Activated CD4-positive, alpha-beta memory T cell treated with anti-CD3 and anti-CD28 coated beads for 36 hours (primary cell): ENCODE data around the gene GLIPR2. TPM values are rescaled to one million over a fixed set of nuclear protein-coding genes. Genes with fewer than 3 reads are reported as not detected.

ENCODE experiments used
- CTCF ChIA-PET: fragments of 350-600 bp; sonication (Branson Sonifier 250); formaldehyde crosslinking; loops from one replicate; lab custom pipeline; 2021; ENCODE audit warnings: antibody characterized with exemption, inconsistent platforms; lab: Charles Lee
- POLR2A ChIA-PET: fragments of 350-600 bp; sonication (Branson Sonifier 250); formaldehyde crosslinking; loops from one replicate; lab custom pipeline; 2021; ENCODE audit warnings: antibody characterized with exemption; lab: Charles Lee
- DNase-seq: peaks from one replicate; pipeline ENCODE4 v3.0.0-alpha.2; 2020
- H3K27ac Mint-ChIP-seq: one replicate; pipeline ENCODE4 v1.8.0; 2021; ENCODE audit warnings: mixed read lengths
- H3K27me3 Mint-ChIP-seq: one replicate; pipeline ENCODE4 v1.8.0; 2021; ENCODE audit warnings: mixed read lengths
- H3K36me3 Mint-ChIP-seq: one replicate; pipeline ENCODE4 v1.8.0; 2021; ENCODE audit warnings: mixed read lengths
- H3K4me1 Mint-ChIP-seq: one replicate; pipeline ENCODE4 v1.8.0; 2021; ENCODE audit warnings: low read depth, mixed read lengths
- H3K4me3 Mint-ChIP-seq: one replicate; pipeline ENCODE4 v1.8.0; 2021; ENCODE audit warnings: mild to moderate bottlenecking, mixed read lengths
- H3K9me3 Mint-ChIP-seq: one replicate; pipeline ENCODE4 v1.8.0; 2021; ENCODE audit warnings: mixed read lengths
- intact Hi-C: fragments of 100-400 bp; cut with micrococcal nuclease; formaldehyde crosslinking; loops from one replicate; pipeline ENCODE4 v1.15.1; 2023
- total RNA-seq, 2 experiments: library from RNA; stranded (reverse); gene quantifications; one replicate each; pipeline ENCODE4 v1.2.3, GENCODE V29; 2021

The GLIPR2 gene
- total RNA-seq, 2 experiments from 2014 or later: 24.7 to 25.8 TPM

GRCh38 chr9:36207016-36207415 lies 70.5 kb downstream of the GLIPR2 start:
- Mint-ChIP-seq H3K36me3 (peaks cover 68% of the 10 kb centered on the region), H3K27me3 (no peaks in the 10 kb centered on the region), H3K9me3 (no peaks in the 10 kb centered on the region), H3K4me1 (peaks cover 57% of the 10 kb centered on the region), H3K27ac (peak overlapping the region; percentile 94), H3K4me3 (no peak overlapping the region)
- no peak for DNase-seq
- intact Hi-C loops: no loop called here
- ChIA-PET POLR2A (interaction anchor here (0.9 to 1.6 kb wide), 3 partner anchors 11 to 51 kb away, joined by 3 to 7 read pairs (median 4); partner anchors contain the start of genes CLTA and GNE), CTCF (interaction anchor here (1.3 to 1.9 kb wide), 3 partner anchors 16 to 122 kb away, joined by 4 to 9 read pairs (median 7); partner anchors contain the start of gene CLTA)

GRCh38 chr9:36207546-36208012 lies 71.0 kb downstream of the GLIPR2 start:
- Mint-ChIP-seq H3K4me1 (peaks cover 57% of the 10 kb centered on the region), H3K9me3 (no peaks in the 10 kb centered on the region), H3K27me3 (no peaks in the 10 kb centered on the region), H3K4me3 (peak overlapping the region; percentile 3), H3K27ac (peak overlapping the region; percentile 94), H3K36me3 (peaks cover 65% of the 10 kb centered on the region)
- CTCF ChIA-PET: interaction anchor here (1.3 to 1.9 kb wide), 3 partner anchors 16 to 121 kb away, joined by 4 to 9 read pairs (median 7); partner anchors contain the start of gene CLTA
- no peak for DNase-seq
- intact Hi-C loops: loop anchor here (2.0 kb wide), 1 partner anchor 17 kb away; the partner anchor contains the start of gene CLTA
- POLR2A ChIA-PET: interaction anchor here (0.6 to 1.6 kb wide), 3 partner anchors 14 to 50 kb away, joined by 3 to 7 read pairs (median 4); partner anchors contain the start of genes CLTA and GNE

DNA sequence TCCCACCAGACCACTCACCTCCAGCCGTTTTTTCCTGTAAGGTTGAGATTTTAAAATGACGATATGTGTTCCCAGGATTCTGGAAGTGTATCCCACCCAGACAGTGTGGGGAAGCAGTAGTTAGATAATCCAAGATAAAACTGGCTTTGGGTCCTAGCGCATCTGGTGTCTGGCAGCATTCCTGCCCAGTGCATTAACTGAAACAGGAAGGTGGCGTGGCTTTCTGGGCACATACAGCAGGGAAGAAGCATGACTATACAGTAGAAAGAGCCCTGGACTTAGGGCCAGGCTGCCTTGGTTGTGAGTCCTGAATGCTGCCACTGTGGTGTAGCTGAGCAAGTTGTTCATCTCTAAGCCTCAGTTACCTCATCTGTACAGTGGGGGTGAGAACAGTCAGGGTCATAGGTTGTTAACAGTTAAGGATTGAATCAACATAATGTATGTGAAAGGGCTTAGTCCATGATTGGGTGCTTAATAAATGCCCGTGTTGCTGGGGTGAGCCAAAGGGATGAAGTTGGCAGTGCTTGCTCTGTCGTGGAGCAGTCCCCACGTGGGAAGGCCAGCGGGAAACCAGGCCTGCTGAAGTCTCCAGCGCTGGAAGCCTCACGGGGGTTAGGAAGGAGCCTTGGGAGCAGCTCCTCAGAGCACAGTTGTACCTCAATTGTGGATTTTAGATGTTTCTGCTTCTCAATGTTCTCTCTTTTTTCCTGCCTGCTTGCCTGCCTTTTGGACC lies 72.2 kb downstream of the GLIPR2 start:
- Mint-ChIP-seq H3K4me1 (peaks cover 60% of the 10 kb centered on the region), H3K36me3 (peaks cover 61% of the 10 kb centered on the region), H3K9me3 (no peaks in the 10 kb centered on the region), H3K4me3 (no peak overlapping the region), H3K27me3 (no peaks in the 10 kb centered on the region), H3K27ac (peak overlapping the region; percentile 94)
- intact Hi-C loops: loop anchor here (2.0 kb wide), 1 partner anchor 18 kb away; the partner anchor contains the start of gene CLTA
- no peak for DNase-seq
- ChIA-PET POLR2A (no interaction called here), CTCF (interaction anchor here (1.0 to 3.4 kb wide), 4 partner anchors 17 to 121 kb away, joined by 3 to 13 read pairs (median 6); partner anchors contain the start of gene CLTA)

DNA sequence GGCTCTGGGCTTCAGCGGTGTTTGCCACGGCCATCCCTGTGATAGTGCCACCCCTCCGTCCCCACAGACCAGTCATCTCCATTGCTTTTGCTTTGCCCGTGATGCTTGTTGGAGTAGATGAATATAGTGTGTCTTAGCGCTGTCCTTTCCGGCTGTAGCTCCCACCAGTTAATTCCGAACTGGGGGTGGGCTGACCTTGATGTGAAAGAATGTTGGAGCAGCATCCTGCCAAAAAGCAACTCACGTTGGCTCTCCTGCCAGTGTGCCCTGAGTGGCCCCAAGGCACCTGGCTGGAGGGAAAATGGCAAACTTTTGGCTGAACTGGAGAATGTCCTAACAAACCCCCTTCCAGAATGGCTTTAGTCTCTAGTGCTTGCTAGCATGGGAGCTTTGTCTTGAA lies 74.2 kb downstream of the GLIPR2 start:
- DNase-seq: no peak
- Mint-ChIP-seq H3K4me1 (peaks cover 63% of the 10 kb centered on the region), H3K9me3 (no peaks in the 10 kb centered on the region), H3K4me3 (no peak overlapping the region), H3K27ac (no peak overlapping the region), H3K36me3 (peaks cover 55% of the 10 kb centered on the region), H3K27me3 (no peaks in the 10 kb centered on the region)
- ChIA-PET POLR2A (no interaction called here), CTCF (interaction anchor here (3.4 kb wide), 1 partner anchor 21 kb away, joined by 13 read pairs; the partner anchor contains the start of gene CLTA)
- intact Hi-C loops: no loop called here

DNA sequence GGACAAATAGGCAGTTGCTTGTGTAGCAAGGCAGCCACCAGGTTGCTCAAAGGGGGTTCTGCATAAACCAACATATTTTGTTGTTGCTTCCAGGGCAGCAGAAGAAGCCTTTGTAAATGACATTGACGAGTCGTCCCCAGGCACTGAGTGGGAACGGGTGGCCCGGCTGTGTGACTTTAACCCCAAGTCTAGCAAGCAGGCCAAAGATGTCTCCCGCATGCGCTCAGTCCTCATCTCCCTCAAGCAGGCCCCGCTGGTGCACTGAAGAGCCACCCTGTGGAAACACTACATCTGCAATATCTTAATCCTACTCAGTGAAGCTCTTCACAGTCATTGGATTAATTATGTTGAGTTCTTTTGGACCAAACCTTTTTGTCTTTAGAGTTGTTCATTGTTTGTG lies 75.0 kb downstream of the GLIPR2 start:
- CTCF ChIA-PET: interaction anchor here (0.9 to 3.4 kb wide), 3 partner anchors 22 to 118 kb away, joined by 3 to 13 read pairs (median 4); partner anchors contain the start of gene CLTA
- no peaks in the 10 kb centered on the region for H3K27me3 Mint-ChIP-seq
- no peak overlapping the region for H3K27ac Mint-ChIP-seq

DNA sequence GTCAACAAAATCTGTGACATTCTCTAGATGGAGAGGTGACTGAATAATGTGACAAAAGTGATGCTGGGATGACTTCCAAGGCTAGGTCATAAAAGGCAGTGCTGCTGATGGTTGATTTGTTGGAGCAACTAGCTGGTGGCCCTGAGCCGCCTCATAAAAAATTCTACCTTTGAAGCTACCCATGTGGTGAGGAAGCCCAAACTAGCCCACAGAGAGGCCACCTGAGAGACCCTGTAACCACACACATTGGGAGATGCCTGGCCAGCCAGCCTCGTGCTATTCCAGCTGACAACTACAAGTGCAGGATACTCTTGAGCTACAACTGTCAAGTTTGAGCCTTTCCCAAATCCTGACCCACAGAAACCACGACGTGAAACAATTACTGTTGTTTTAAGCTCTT lies 76.9 kb downstream of the GLIPR2 start:
- ChIA-PET CTCF (interaction anchor here (0.5 to 0.6 kb wide), 2 partner anchors 29 to 78 kb away, joined by 3 read pairs; no protein-coding TSS in a partner anchor), POLR2A (interaction anchor here (1.7 kb wide), 1 partner anchor 22 kb away, joined by 5 read pairs; no protein-coding TSS in a partner anchor)
- Mint-ChIP-seq H3K27me3 (no peaks in the 10 kb centered on the region), H3K4me1 (peaks cover 56% of the 10 kb centered on the region), H3K9me3 (no peaks in the 10 kb centered on the region), H3K4me3 (no peak overlapping the region), H3K36me3 (peaks cover 41% of the 10 kb centered on the region), H3K27ac (peak overlapping the region; percentile 19)
- no peak for DNase-seq
- intact Hi-C loops: no loop called here

More for the DNA sequence above, 75.0 kb downstream of the GLIPR2 start:
- POLR2A ChIA-PET: no interaction called here
- H3K4me1 Mint-ChIP-seq: peaks cover 60% of the 10 kb centered on the region
- no peak overlapping the region for H3K4me3 Mint-ChIP-seq
- H3K9me3 Mint-ChIP-seq: no peaks in the 10 kb centered on the region
- H3K36me3 Mint-ChIP-seq: peaks cover 54% of the 10 kb centered on the region
- intact Hi-C loops: no loop called here
- no peak for DNase-seq

Other genes starting within 250 kb of the GLIPR2 start
- not detected for gene HRCT1, start 230.5 kb upstream of the GLIPR2 start, total RNA-seq
- gene SPAAR, start 227.2 kb upstream of the GLIPR2 start, total RNA-seq: not detected
- not detected for gene OR2S2, start 178.6 kb upstream of the GLIPR2 start, total RNA-seq
- 1 to 10 TPM; 6.1 to 7.2 TPM for gene RECK, start 99.8 kb upstream of the GLIPR2 start, total RNA-seq
- gene CCIN, start 32.7 kb downstream of the GLIPR2 start, total RNA-seq: not detected
- 100 to 1,000 TPM; 139 to 144 TPM for gene CLTA, start 54.2 kb downstream of the GLIPR2 start, total RNA-seq
- gene GNE, start 121.7 kb downstream of the GLIPR2 start, total RNA-seq: 10 to 100 TPM; 19.2 to 20.5 TPM